Activated naive CD8-positive, alpha-beta T cell treated with anti-CD3 and anti-CD28 coated beads, Interleukin-2, amount 50 U/mL, for 16 hours (primary cell): ENCODE measurements around the gene ZBP1.

ENCODE experiments used
- DNase-seq: peaks from one replicate; pipeline ENCODE4 v3.0.0-alpha.2; 2020; ENCODE audit warnings: low read depth, low spot score

The ZBP1 gene

GRCh38 chr20:57658833-57659516, 38.7 kb upstream of the ZBP1 start:
- no peak for DNase-seq

- no peak for DNase-seq
Measured at GRCh38 chr20:57658447-57658832, 38.2 kb upstream of the ZBP1 start.

- DNase-seq = no peak
Measured at GRCh38 chr20:57657535-57658446, 37.6 kb upstream of the ZBP1 start.

- DNase-seq = no peak
Measured at GRCh38 chr20:57656821-57657534, 36.8 kb upstream of the ZBP1 start.

- no peak for DNase-seq
Measured at GRCh38 chr20:57656252-57656820, 36.1 kb upstream of the ZBP1 start.

GRCh38 chr20:57655809-57656155, 35.6 kb upstream of the ZBP1 start:
- no peak for DNase-seq

GRCh38 chr20:57654998-57655808, 35.0 kb upstream of the ZBP1 start:
- no peak for DNase-seq

- no peak for DNase-seq
Measured at GRCh38 chr20:57654363-57654997, 34.3 kb upstream of the ZBP1 start.

GRCh38 chr20:57653910-57654309, 33.7 kb upstream of the ZBP1 start:
- DNase-seq = no peak

- DNase-seq = no peak
Measured at GRCh38 chr20:57653546-57653900, 33.3 kb upstream of the ZBP1 start.

GRCh38 chr20:57652606-57653545, 32.6 kb upstream of the ZBP1 start:
- DNase-seq = no peak

- no peak for DNase-seq
Measured at GRCh38 chr20:57651881-57652605, 31.8 kb upstream of the ZBP1 start.

- no peak for DNase-seq
Measured at GRCh38 chr20:57650756-57651483, 30.7 kb upstream of the ZBP1 start.

GRCh38 chr20:57650266-57650665, 30.0 kb upstream of the ZBP1 start:
- no peak for DNase-seq

- no peak for DNase-seq
Measured at GRCh38 chr20:57649617-57650015, 29.4 kb upstream of the ZBP1 start.

- no peak for DNase-seq
Measured at GRCh38 chr20:57648878-57649616, 28.8 kb upstream of the ZBP1 start.

GRCh38 chr20:57647933-57648785, 27.9 kb upstream of the ZBP1 start:
- DNase-seq = no peak
